SK-N-SH (cell line): ENCODE results near the gene CDH12. TPM values are rescaled to one million over a fixed set of nuclear protein-coding genes. Genes with fewer than 3 reads are reported as not detected.

Experiments
- CTCF ChIA-PET: fragments of 300-600, 350-600 bp; formaldehyde crosslinking; extraction: SDS; loops from one replicate; lab custom pipeline; 2021; lab: Yijun Ruan, JAX
- POLR2A ChIA-PET: fragments of 350-600 bp; sonication (Branson Sonifier 250); formaldehyde crosslinking; extraction: SDS; loops from one replicate; lab custom pipeline; 2020; ENCODE audit warnings: antibody characterized with exemption, inconsistent platforms; lab: Yijun Ruan, JAX
- DNase-seq: peaks from one replicate; pipeline ENCODE4 v3.0.0; 2012
- H2AFZ ChIP-seq: fragments of 200-600 bp; sonication (generic); 2 replicates; pipeline ENCODE4 v1.8.1; 2016; ENCODE audit warnings: antibody characterized with exemption, mild to moderate bottlenecking, low read depth
- H3F3A ChIP-seq: fragments of 200-600 bp; sonication (generic); replicated peaks from 2 replicates; pipeline ENCODE3; 2016; ENCODE audit warnings: antibody characterized with exemption, mild to moderate bottlenecking; ENCODE audit not compliant: insufficient read depth
- H3K27ac ChIP-seq, 2 experiments: fragments of 200-500 bp in 1 of 2; fragments of 200-600 bp in 1 of 2; sonication (Bioruptor generic) in 1 of 2; sonication (generic), shearing (Covaris generic) in 1 of 2; 2 replicates each; pipeline versions ENCODE4 v1.5.1 to v1.6.1; 2014 to 2016; ENCODE audit warnings: low read depth in 2 of 2, inconsistent platforms in 1 of 2, low read length in 1 of 2, mild to moderate bottlenecking in 1 of 2, mixed read lengths in 1 of 2
- H3K27me3 ChIP-seq: fragments of 200-600 bp; sonication (generic), shearing (Covaris generic); 2 replicates; pipeline ENCODE4 v1.6.1; 2016; ENCODE audit warnings: mixed run types; ENCODE audit not compliant: insufficient read depth
- H3K36me3 ChIP-seq, 2 experiments: fragments of 200-500 bp in 1 of 2; fragments of 200-600 bp in 1 of 2; sonication (Bioruptor generic) in 1 of 2; sonication (generic) in 1 of 2; replicated peaks in 1 of 2; 2 replicates each; pipeline versions ENCODE3 to v1.5.1; 2014 to 2016; ENCODE audit warnings: low read length in 1 of 2, mild to moderate bottlenecking in 1 of 2; ENCODE audit not compliant: insufficient read depth in 2 of 2, control insufficient read depth in 1 of 2
- H3K4me1 ChIP-seq, 2 experiments: fragments of 200-500 bp in 1 of 2; fragments of 200-600 bp in 1 of 2; sonication (Bioruptor generic) in 1 of 2; sonication (generic), shearing (Covaris generic) in 1 of 2; 2 replicates each; pipeline versions ENCODE4 v1.5.1 to v1.6.1; 2014 to 2016; ENCODE audit warnings: low read depth in 1 of 2, low read length in 1 of 2, mixed run types in 1 of 2; ENCODE audit not compliant: insufficient read depth in 2 of 2, control insufficient read depth in 1 of 2
- H3K4me2 ChIP-seq: fragments of 200-600 bp; sonication (generic), shearing (Covaris generic); 2 replicates; pipeline ENCODE4 v1.6.1; 2017; ENCODE audit warnings: mixed run types
- H3K4me3 ChIP-seq, 2 experiments: fragments of 200-500 bp in 1 of 2; fragments of 200-600 bp in 1 of 2; sonication (Bioruptor generic) in 1 of 2; sonication (generic), shearing (Covaris generic) in 1 of 2; 2 replicates each; pipeline versions ENCODE4 v1.5.1 to v1.8.1; 2014 to 2016; ENCODE audit warnings: low read depth in 2 of 2, inconsistent platforms in 1 of 2, low read length in 1 of 2, mild to moderate bottlenecking in 1 of 2, mixed read lengths in 1 of 2, moderate library complexity in 1 of 2
- H3K79me2 ChIP-seq: fragments of 200-600 bp; sonication (generic); 2 replicates; pipeline ENCODE4 v1.8.1; 2017; ENCODE audit warnings: mild to moderate bottlenecking; ENCODE audit not compliant: insufficient read depth
- H3K9ac ChIP-seq: fragments of 200-600 bp; sonication (generic); 2 replicates; pipeline ENCODE4 v1.6.1; 2017; ENCODE audit warnings: mixed run types
- H3K9me2 ChIP-seq: fragments of 200-600 bp; sonication (generic); 2 replicates; pipeline ENCODE4 v1.6.1; 2017; ENCODE audit warnings: mixed run types
- H3K9me3 ChIP-seq: fragments of 200-600 bp; sonication (generic); 2 replicates; pipeline ENCODE4 v1.6.1; 2017; ENCODE audit warnings: mixed run types, mild to moderate bottlenecking, moderate library complexity
- H4K20me1 ChIP-seq: fragments of 200-600 bp; sonication (generic); 2 replicates; pipeline ENCODE4 v1.6.1; 2017; ENCODE audit warnings: mild to moderate bottlenecking, mixed run types; ENCODE audit not compliant: insufficient read depth
- CHD2 ChIP-seq: fragments of 150-350 bp; IDR thresholded peaks from 2 replicates; pipeline ENCODE4 v1.6.1; 2018; ENCODE audit warnings: low read length; ENCODE audit not compliant: partially characterized antibody
- ELF1 ChIP-seq: IDR thresholded peaks from 2 replicates; pipeline ENCODE4 v1.4.0; 2012
- EZH2phosphoT487 ChIP-seq: fragments of 200-600 bp; sonication (generic); IDR thresholded peaks from 2 replicates; pipeline ENCODE4 v1.6.1; 2017; ENCODE audit warnings: low read depth, mixed run types, mild to moderate bottlenecking, antibody characterized with exemption, moderate library complexity, borderline replicate concordance
- FOSL2 ChIP-seq: IDR thresholded peaks from 2 replicates; pipeline ENCODE4 v1.4.0; 2012; ENCODE audit warnings: low read depth, mild to moderate bottlenecking, moderate library complexity, borderline replicate concordance
- FOXJ3 ChIP-seq: sonication (generic); formaldehyde crosslinking; IDR thresholded peaks from 2 replicates; pipeline ENCODE4 v1.5.1; 2020; ENCODE audit warnings: mild to moderate bottlenecking, missing genetic modification reagents
- FOXM1 ChIP-seq: IDR thresholded peaks from 2 replicates; pipeline ENCODE4 v1.4.0; 2012; ENCODE audit warnings: low read depth, mild to moderate bottlenecking
- GABPA ChIP-seq: IDR thresholded peaks from 2 replicates; pipeline ENCODE4 v1.4.0; 2012; ENCODE audit warnings: low read depth, mild to moderate bottlenecking
- GATA2 ChIP-seq: sonication (generic); formaldehyde crosslinking; IDR thresholded peaks from 2 replicates; pipeline ENCODE4 v1.5.0; 2020; ENCODE audit warnings: mild to moderate bottlenecking, missing genetic modification reagents
- JUND ChIP-seq: IDR thresholded peaks from 2 replicates; pipeline ENCODE4 v1.4.0; 2012
- MEF2A ChIP-seq: IDR thresholded peaks from 2 replicates; pipeline ENCODE4 v1.4.0; 2012; ENCODE audit warnings: low read depth, borderline replicate concordance
- NFIC ChIP-seq: IDR thresholded peaks from 2 replicates; pipeline ENCODE4 v1.4.0; 2012; ENCODE audit warnings: borderline replicate concordance
- POLR2AphosphoS5 ChIP-seq: IDR thresholded peaks from 2 replicates; pipeline ENCODE4 v1.6.1; 2012; ENCODE audit warnings: low read depth, low read length
- RFX5 ChIP-seq: IDR thresholded peaks from 2 replicates; pipeline ENCODE4 v1.6.1; 2012; ENCODE audit warnings: mild to moderate bottlenecking, improper control_type of control experiment, low read length
- RXRA ChIP-seq: IDR thresholded peaks from 2 replicates; pipeline ENCODE4 v1.4.0; 2012; ENCODE audit warnings: low read depth, mild to moderate bottlenecking, borderline replicate concordance
- SIN3A ChIP-seq: IDR thresholded peaks from 2 replicates; pipeline ENCODE4 v1.6.1; 2012; ENCODE audit warnings: low read depth, mild to moderate bottlenecking, low read length, moderate library complexity, borderline replicate concordance
- TAF1 ChIP-seq: IDR thresholded peaks from 2 replicates; pipeline ENCODE4 v1.6.1; 2012; ENCODE audit warnings: low read depth, mild to moderate bottlenecking, low read length, moderate library complexity, borderline replicate concordance
- TCF12 ChIP-seq: IDR thresholded peaks from 2 replicates; pipeline ENCODE4 v1.4.0; 2012
- TEAD4 ChIP-seq: IDR thresholded peaks from 2 replicates; pipeline ENCODE4 v1.4.0; 2012; ENCODE audit warnings: mild to moderate bottlenecking, borderline replicate concordance; ENCODE audit not compliant: insufficient read depth
- WGBS: methylation state at CpG from one replicate; pipeline ENCODE4 v1.1.6; 2017; ENCODE audit warnings: low lambda C conversion rate; 5-methylcytosine and 5-hydroxymethylcytosine counted together
- polyA plus RNA-seq, 3 experiments: library from polyadenylated mRNA; depleted of rRNA; stranded (reverse); fragments of >200 nt; gene quantifications; 2 replicates each; pipeline ENCODE4 v1.2.3, GENCODE V29; 2012
- TF ChIP-seq, protein P1 (sequence below): fragments of 150-350 bp; IDR thresholded peaks from 2 replicates; pipeline ENCODE4 v1.6.1; 2017; ENCODE audit warnings: antibody characterized with exemption, low read length, low read depth, borderline replicate concordance
- TF ChIP-seq, protein P2 (sequence below): fragments of 200-600 bp; sonication (generic); IDR thresholded peaks from 2 replicates; pipeline ENCODE4 v1.6.1; 2017; ENCODE audit warnings: antibody characterized with exemption, mild to moderate bottlenecking, moderate library complexity
- TF ChIP-seq, protein P3 (sequence below): fragments of 150-350 bp; IDR thresholded peaks from 2 replicates; pipeline ENCODE4 v1.6.1; 2016; ENCODE audit warnings: mild to moderate bottlenecking, low read depth, low read length
- TF ChIP-seq, protein P4 (sequence below): IDR thresholded peaks from 2 replicates; pipeline ENCODE4; 2012
- TF ChIP-seq, protein P5 (sequence below): IDR thresholded peaks from 2 replicates; pipeline ENCODE4 v1.4.0; 2012; ENCODE audit warnings: low read depth, borderline replicate concordance

The CDH12 gene
- polyA plus RNA-seq, 1 of the 3 experiments (the other 2 are of a cell fraction): not detected

DNA sequence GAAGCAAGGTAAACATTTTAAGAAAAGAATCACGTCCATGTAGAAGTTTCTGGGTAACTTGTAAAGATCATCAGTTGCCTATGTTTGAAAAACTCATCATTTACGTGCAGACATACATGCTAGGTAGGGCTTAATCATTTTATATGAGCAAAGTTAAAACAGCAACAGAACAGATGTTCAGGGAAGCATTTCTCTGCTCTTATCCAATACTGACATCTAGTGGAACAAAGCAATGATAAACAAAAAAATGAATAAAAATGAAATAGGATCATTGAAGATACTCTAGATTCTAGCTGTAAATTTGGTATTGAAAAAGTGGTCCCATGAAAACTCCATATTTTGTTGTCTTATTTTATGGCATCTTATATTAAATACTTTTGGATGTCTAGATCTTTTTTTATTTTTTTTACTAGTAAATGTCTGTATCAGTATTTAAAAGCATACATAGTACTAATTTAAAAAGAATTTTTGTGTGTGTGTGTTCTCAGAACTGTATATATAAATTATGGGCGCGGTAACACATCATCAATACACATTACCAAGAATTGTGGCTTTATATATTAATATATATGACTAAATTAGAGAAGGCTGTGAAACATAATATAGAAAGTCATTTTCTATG lies 1050.2 kb downstream of the CDH12 start (continued):
- TF ChIP-seq, protein P1, sequence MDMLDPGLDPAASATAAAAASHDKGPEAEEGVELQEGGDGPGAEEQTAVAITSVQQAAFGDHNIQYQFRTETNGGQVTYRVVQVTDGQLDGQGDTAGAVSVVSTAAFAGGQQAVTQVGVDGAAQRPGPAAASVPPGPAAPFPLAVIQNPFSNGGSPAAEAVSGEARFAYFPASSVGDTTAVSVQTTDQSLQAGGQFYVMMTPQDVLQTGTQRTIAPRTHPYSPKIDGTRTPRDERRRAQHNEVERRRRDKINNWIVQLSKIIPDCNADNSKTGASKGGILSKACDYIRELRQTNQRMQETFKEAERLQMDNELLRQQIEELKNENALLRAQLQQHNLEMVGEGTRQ: no peak
- no peak for TF ChIP-seq FOXM1
- no peak for TF ChIP-seq FOXJ3
- TF ChIP-seq TEAD4: no peak
- TF ChIP-seq, protein P2, sequence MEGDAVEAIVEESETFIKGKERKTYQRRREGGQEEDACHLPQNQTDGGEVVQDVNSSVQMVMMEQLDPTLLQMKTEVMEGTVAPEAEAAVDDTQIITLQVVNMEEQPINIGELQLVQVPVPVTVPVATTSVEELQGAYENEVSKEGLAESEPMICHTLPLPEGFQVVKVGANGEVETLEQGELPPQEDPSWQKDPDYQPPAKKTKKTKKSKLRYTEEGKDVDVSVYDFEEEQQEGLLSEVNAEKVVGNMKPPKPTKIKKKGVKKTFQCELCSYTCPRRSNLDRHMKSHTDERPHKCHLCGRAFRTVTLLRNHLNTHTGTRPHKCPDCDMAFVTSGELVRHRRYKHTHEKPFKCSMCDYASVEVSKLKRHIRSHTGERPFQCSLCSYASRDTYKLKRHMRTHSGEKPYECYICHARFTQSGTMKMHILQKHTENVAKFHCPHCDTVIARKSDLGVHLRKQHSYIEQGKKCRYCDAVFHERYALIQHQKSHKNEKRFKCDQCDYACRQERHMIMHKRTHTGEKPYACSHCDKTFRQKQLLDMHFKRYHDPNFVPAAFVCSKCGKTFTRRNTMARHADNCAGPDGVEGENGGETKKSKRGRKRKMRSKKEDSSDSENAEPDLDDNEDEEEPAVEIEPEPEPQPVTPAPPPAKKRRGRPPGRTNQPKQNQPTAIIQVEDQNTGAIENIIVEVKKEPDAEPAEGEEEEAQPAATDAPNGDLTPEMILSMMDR: peak; percentile 82
- TF ChIP-seq GABPA: no peak
- no peak for TF ChIP-seq FOSL2
- no peak for TF ChIP-seq POLR2AphosphoS5
- no peak for TF ChIP-seq RXRA
- TF ChIP-seq, protein P3, sequence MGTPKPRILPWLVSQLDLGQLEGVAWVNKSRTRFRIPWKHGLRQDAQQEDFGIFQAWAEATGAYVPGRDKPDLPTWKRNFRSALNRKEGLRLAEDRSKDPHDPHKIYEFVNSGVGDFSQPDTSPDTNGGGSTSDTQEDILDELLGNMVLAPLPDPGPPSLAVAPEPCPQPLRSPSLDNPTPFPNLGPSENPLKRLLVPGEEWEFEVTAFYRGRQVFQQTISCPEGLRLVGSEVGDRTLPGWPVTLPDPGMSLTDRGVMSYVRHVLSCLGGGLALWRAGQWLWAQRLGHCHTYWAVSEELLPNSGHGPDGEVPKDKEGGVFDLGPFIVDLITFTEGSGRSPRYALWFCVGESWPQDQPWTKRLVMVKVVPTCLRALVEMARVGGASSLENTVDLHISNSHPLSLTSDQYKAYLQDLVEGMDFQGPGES: no peak
- TF ChIP-seq, all 33 proteins: peak for 3

DNA sequence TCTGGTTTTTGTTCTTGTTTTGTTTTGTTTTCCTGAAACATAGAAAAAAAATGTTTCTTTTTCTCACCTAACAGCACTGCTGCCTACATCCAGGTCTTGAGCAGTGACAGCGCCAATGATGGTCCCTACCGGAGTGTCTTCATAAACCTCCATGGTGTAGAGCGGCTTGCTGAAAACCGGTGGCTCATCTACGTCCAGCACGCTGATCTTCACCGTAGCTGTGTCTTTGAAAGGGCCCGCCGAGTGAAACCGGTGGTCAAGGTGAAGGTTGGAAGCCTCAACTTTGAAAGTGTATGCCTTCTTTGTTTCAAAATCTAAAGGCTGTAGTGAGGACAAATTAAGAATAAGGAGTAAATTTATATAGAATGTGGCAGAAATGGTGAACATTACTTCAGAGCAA lies 1051.0 kb downstream of the CDH12 start:
- Histone ChIP-seq H3F3A (no peaks in the 10 kb centered on the region), H3K9me3 (no peaks in the 10 kb centered on the region), H3K27me3 (no peaks in the 10 kb centered on the region; the same call in 1 of the 2 replicates), H2AFZ (no peak overlapping the region), H3K27ac (no peak overlapping the region), H3K4me3 (no peak overlapping the region), H3K9ac (no peak overlapping the region), H3K9me2 (no peaks in the 10 kb centered on the region), H3K36me3 (no peaks in the 10 kb centered on the region), H3K79me2 (no peaks in the 10 kb centered on the region), H3K4me1 (no peaks in the 10 kb centered on the region), H3K4me2 (no peak overlapping the region), H4K20me1 (no peaks in the 10 kb centered on the region)
- 67% methylated on average over 10 of the region's 10 CpGs for WGBS
- TF ChIP-seq FOSL2 (no peak), MEF2A (no peak), SIN3A (no peak), FOXJ3 (no peak), TAF1 (no peak), JUND (no peak), EZH2phosphoT487 (no peak), ELF1 (no peak), NFIC (no peak), RFX5 (no peak), CHD2 (no peak), GABPA (no peak), TCF12 (no peak), FOXM1 (no peak), GATA2 (CRISPR knock-in tag) (no peak)
- TF ChIP-seq, protein P3: no peak
- TF ChIP-seq, protein P4, sequence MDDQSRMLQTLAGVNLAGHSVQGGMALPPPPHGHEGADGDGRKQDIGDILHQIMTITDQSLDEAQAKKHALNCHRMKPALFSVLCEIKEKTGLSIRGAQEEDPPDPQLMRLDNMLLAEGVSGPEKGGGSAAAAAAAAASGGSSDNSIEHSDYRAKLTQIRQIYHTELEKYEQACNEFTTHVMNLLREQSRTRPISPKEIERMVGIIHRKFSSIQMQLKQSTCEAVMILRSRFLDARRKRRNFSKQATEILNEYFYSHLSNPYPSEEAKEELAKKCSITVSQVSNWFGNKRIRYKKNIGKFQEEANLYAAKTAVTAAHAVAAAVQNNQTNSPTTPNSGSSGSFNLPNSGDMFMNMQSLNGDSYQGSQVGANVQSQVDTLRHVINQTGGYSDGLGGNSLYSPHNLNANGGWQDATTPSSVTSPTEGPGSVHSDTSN: no peak
- TF ChIP-seq, protein P5, sequence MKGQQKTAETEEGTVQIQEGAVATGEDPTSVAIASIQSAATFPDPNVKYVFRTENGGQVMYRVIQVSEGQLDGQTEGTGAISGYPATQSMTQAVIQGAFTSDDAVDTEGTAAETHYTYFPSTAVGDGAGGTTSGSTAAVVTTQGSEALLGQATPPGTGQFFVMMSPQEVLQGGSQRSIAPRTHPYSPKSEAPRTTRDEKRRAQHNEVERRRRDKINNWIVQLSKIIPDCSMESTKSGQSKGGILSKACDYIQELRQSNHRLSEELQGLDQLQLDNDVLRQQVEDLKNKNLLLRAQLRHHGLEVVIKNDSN: no peak
- ChIA-PET CTCF (interaction anchor here (0.7 to 2.2 kb wide), 3 partner anchors 14 to 333 kb away, joined by 3 to 9 read pairs (median 8); no protein-coding TSS in a partner anchor), POLR2A (no interaction called here)
- DNase-seq: no peak
